Transverse colon (tissue), 3 donors: ENCODE results near the gene SLC11A2.

Experiments used
- CTCF ChIP-seq, 5 experiments: fragments of 200-600 bp in 3 of 5; fragments of 450-650 bp in 2 of 5; sonication (generic) in 3 of 5; IDR thresholded peaks; 1 replicate in 2 of 5; 2 replicates in 3 of 5; pipeline ENCODE4 v1.5.1; 2016 to 2017; ENCODE audit warnings: antibody characterized with exemption in 5 of 5, inconsistent platforms in 3 of 5, mild to moderate bottlenecking in 2 of 5, moderate library complexity in 1 of 5
- POLR2A ChIP-seq: fragments of 450-650 bp; IDR thresholded peaks from one replicate; pipeline ENCODE4 v1.6.1; 2016; ENCODE audit warnings: antibody characterized with exemption, mild to moderate bottlenecking, moderate library complexity

GRCh38 chr12:51000245-51000644 lies 25.9 kb downstream of the SLC11A2 start:
- TF ChIP-seq CTCF (IDR thresholded peaks at IDR 0.05) (no peak), POLR2A (no peak)
